ENCODE measurements around the gene SLC7A4. TPM values are rescaled to one million over a fixed set of nuclear protein-coding genes. Genes with fewer than 3 reads are reported as not detected.

SLC7A4 gene, protein sequence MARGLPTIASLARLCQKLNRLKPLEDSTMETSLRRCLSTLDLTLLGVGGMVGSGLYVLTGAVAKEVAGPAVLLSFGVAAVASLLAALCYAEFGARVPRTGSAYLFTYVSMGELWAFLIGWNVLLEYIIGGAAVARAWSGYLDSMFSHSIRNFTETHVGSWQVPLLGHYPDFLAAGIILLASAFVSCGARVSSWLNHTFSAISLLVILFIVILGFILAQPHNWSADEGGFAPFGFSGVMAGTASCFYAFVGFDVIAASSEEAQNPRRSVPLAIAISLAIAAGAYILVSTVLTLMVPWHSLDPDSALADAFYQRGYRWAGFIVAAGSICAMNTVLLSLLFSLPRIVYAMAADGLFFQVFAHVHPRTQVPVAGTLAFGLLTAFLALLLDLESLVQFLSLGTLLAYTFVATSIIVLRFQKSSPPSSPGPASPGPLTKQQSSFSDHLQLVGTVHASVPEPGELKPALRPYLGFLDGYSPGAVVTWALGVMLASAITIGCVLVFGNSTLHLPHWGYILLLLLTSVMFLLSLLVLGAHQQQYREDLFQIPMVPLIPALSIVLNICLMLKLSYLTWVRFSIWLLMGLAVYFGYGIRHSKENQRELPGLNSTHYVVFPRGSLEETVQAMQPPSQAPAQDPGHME
- 1 to 10 TPM in 1 of 7 donors, under 1 TPM in 4, not detected in 2; 0.23 to 4.8 (median 0.61) TPM for total RNA-seq
- polyA plus RNA-seq = under 1 TPM; 0.16 to 0.30 TPM
- long read RNA-seq, donor 1, partial matches to known transcripts = 3 of 4 reads
- long read RNA-seq, donor 1, other reads (novel, unspliced or antisense) = 0 of 4 reads
- long read RNA-seq, donor 2 = 0 reads
- long read RNA-seq, donor 3, transcript SLC7A4-201 (5 exons, 2,313 nt) = major isoform, 5 of 6 reads
- long read RNA-seq, donor 3, partial matches to known transcripts = 1 of 6 reads
- long read RNA-seq, donor 3, other reads (novel, unspliced or antisense) = 0 of 6 reads

DNA sequence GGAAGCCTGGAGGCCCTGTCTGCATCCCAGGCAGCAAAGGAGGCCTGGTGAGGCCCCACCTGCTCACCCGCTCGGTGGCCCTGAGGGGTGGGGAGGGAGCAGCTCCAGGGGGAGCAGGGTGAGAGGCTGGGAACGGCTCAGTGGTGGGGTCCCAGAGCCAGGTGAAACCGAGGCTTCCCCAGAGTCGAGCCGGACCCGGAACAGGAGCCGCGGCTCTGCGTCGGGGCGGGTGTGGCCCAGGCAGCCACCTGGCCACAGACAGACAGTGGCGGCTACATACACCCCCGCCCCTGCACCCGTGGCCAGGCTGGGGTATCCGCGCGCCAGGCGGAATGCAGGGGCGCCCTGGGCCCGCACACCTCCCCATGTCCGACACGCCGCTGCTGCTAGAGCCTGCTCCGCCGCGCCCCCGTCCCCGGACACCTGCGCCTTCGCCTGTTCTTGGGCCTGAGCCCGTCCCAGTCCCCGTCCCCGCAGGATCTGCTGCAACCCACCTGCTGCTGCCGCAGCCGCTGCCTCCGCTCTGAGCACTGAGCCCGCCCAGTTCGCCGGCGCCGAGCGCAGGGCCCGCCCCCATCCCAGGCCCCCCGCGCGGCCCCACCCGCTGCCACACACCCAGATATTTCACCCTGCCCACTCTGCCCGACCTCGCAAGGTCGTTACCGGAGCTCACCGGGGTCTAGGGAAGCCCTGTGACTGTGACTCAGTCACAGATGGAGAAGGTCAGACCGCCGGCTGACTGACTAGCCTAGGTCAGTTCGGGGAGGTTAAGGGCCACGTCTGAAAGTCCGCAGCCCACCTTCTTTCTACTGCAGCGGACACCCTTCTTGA lies at the start of gene SLC7A4:
SLC7A4 (minus strand) TSS at position 525 of the 831 bp plus-strand sequence. CDS start 749 bp downstream, outside the sequence.
- WGBS, 3 donors = 5 to 7% (median 7%) methylated on average over 30 to 59 of the region's 59 CpGs
- Histone ChIP-seq H3K36me3 (no peaks in the 10 kb centered on the region), H3K27me3 (no peaks in the 10 kb centered on the region), H3K27ac (no peak within 1 kb of the TSS), H3K4me3 (peak within 1 kb of the TSS; percentile 19), H3K9me3 (no peaks in the 10 kb centered on the region), H3K4me1 (ENCODE audit: insufficient read depth) (peaks cover 8% of the 10 kb centered on the region)
- TF ChIP-seq EP300 (IDR thresholded peaks at IDR 0.05) (no peak), POLR2A (IDR thresholded peaks at IDR 0.05) (no peak)
- TF ChIP-seq, protein P1, sequence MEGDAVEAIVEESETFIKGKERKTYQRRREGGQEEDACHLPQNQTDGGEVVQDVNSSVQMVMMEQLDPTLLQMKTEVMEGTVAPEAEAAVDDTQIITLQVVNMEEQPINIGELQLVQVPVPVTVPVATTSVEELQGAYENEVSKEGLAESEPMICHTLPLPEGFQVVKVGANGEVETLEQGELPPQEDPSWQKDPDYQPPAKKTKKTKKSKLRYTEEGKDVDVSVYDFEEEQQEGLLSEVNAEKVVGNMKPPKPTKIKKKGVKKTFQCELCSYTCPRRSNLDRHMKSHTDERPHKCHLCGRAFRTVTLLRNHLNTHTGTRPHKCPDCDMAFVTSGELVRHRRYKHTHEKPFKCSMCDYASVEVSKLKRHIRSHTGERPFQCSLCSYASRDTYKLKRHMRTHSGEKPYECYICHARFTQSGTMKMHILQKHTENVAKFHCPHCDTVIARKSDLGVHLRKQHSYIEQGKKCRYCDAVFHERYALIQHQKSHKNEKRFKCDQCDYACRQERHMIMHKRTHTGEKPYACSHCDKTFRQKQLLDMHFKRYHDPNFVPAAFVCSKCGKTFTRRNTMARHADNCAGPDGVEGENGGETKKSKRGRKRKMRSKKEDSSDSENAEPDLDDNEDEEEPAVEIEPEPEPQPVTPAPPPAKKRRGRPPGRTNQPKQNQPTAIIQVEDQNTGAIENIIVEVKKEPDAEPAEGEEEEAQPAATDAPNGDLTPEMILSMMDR (IDR thresholded peaks at IDR 0.05) = no peak
- peak in 1 of 5 donors; percentile 62 for DNase-seq
- intact Hi-C loops (cut with DNase I) = no loop called here

DNA sequence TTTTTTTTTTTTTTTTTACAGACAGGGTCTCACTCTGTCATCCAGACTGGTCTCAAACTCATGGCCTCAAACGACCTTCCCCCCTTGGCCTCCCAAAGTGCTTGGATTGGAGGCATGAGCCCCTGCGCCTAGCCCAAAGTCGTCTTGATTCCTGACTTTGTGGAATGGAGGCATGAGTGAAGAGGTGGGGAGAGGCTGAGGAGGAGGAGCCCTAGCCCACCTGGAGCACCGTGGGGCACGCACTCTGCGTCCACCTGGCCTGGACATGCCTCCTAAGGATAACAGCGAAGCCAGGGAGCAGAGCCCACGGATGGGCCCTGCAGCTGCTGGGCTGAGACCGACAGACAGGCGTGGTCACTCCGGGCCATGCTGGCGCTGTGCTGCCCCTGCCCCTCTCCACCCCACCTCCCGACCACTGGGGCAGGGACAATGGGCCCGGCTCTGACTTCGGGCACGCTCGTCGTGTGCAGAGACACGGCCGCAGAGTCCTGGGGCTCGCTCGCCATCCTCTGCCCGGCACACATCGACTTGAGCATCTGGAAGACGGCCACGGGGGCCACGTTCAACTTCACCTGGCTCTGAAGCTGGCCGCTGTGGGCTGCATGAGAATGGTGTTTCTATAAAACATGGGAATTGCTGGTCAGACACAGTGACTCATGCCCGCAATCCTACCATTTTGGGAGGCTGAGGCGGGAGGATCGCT lies 48.2 kb upstream of the SLC7A4 start:
- H3K36me3 ChIP-seq = no peaks in the 10 kb centered on the region
- TF ChIP-seq POLR2A (IDR thresholded peaks at IDR 0.05) = no peak
- TF ChIP-seq, protein P1 (IDR thresholded peaks at IDR 0.05) = no peak
- no peak for TF ChIP-seq EP300 (IDR thresholded peaks at IDR 0.05)
- H3K27me3 ChIP-seq = no peaks in the 10 kb centered on the region
- no peak for DNase-seq
- intact Hi-C loops (cut with DNase I) = no loop called here
- H3K4me1 ChIP-seq (ENCODE audit: insufficient read depth) = no peaks in the 10 kb centered on the region
- H3K27ac ChIP-seq = no peak overlapping the region
- H3K4me3 ChIP-seq = no peak overlapping the region
- H3K9me3 ChIP-seq = no peaks in the 10 kb centered on the region
- WGBS, 3 donors = 88 to 93% (median 89%) methylated on average over 31 of the region's 31 CpGs

DNA sequence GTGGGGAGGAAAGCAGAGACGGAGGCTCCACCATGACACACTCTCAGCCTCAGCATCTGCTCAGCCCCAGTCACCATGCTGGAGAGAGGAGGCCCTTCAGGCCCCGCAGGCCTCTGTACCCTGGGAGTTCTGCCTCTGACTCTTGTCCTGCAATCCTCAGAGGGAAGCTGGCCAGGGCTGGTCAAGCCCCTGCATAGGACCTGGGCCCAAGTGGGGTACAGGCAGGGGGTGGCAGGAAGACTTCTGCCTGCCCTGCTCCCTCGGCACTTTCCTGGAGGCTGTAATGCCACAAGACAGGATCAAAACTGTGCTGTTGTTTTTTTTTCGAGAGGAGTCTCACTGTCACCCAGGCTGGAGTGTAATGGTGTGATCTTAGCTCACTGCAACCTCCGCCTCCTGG lies 47.1 kb upstream of the SLC7A4 start:
- Histone ChIP-seq H3K4me3 (no peak overlapping the region), H3K9me3 (no peaks in the 10 kb centered on the region), H3K4me1 (ENCODE audit: insufficient read depth) (no peaks in the 10 kb centered on the region), H3K27ac (no peak overlapping the region), H3K27me3 (no peaks in the 10 kb centered on the region), H3K36me3 (no peaks in the 10 kb centered on the region)
- intact Hi-C loops (cut with DNase I) = no loop called here
- TF ChIP-seq, protein P1 (IDR thresholded peaks at IDR 0.05) = no peak
- TF ChIP-seq EP300 (IDR thresholded peaks at IDR 0.05) (no peak), POLR2A (IDR thresholded peaks at IDR 0.05) (no peak)
- WGBS, 3 donors = 71 to 82% (median 82%) methylated on average over 5 of the region's 5 CpGs
- DNase-seq = no peak

Data from ovary (tissue), 10 donors.